Left colon (tissue), 2 donors: ENCODE results near the gene FAM171A2. TPM values are rescaled to one million over a fixed set of nuclear protein-coding genes. Genes with fewer than 3 reads are reported as not detected.
A peak's percentile ranks its signal among the peaks of the same experiment; 100 is the strongest.
"Not testable (repeated sequence)": the region's sequence is repeated elsewhere in the genome, so short reads cannot be mapped to it uniquely, and the experiment has no call there.

Experiments
- ATAC-seq: fragments of 200-7000 bp; cut with Tn5 transposase; one replicate; pipeline ENCODE4 v1.9.1; 2020; ENCODE audit warnings: mild to moderate bottlenecking, moderate library complexity
- DNase-seq, 2 donors: peaks; one replicate each; pipeline ENCODE4 v3.0.0-alpha.2; 2020
- intact Hi-C, 2 donors: fragments of 100-400 bp; cut with DNase I in 1 of 2; cut with micrococcal nuclease in 1 of 2; formaldehyde crosslinking; loops; one replicate each; pipeline versions ENCODE4 v1.11.2 to v1.14.0; 2022; cut with DNase I, micrococcal nuclease
- total RNA-seq, 2 donors: library from RNA; stranded (reverse); fragmentation: NEBNext Ultra II Directional; extraction: Animal tissue kit (Norgen Biotek cat#: 25700); gene quantifications; one replicate each; pipeline ENCODE4 v1.2.1, GENCODE V29; 2021
- donor health status: DM: no; HTN: no; CAD: no.
- donor health status: DM: yes; HTN: yes; CAD: no.

The FAM171A2 gene
- total RNA-seq, 2 donors from 2014 or later, result 0.24 to 0.67 TPM

DNA sequence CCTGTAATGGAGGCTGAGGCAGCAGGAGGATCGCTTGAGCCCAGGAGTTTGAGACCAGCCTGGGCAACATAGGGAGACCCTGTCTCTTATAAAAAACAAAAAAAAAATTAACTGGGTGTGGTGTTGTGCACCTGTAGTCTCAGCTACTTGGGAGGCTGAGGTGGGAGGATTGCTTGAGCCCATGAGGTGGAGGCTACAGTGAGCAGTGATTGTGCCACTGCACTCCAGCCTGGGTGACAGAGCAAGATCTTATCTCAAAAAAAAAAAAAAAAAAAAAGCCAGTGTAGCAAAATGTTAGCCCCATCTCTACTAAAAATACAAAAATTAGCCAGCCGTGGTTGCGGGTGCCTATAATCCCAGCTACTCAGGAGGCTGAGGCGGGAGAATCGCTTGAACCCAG, 33.4 kb downstream of the FAM171A2 start:
- not testable (repeated sequence) for DNase-seq, ATAC-seq
- intact Hi-C loops, result loop anchor here in 1 of 2 donors (5.0 kb wide), 1 partner anchor 118 kb away; no protein-coding TSS in a partner anchor

DNA sequence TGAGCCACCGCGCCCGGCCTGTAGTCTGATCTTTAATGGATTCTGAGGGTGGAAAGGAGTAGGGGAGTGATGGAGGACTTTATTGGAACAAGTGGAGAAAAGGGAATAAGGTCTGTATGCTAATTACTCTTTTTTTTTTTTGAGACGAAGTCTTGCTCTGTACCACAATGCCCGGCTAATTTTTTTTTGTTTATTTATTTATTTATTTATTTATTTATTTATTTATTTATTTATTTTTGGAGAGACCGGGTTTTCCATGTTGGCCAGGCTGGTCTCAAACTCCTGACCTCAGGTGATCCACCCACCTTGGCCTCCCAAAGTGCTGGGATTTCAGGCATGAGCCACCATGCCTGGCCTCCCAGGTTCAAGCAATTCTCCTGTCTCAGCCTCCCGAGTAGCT, 34.1 kb downstream of the FAM171A2 start:
- intact Hi-C loops, result loop anchor here in 1 of 2 donors (5.0 kb wide), 1 partner anchor 107 kb away; no protein-coding TSS in a partner anchor

DNA sequence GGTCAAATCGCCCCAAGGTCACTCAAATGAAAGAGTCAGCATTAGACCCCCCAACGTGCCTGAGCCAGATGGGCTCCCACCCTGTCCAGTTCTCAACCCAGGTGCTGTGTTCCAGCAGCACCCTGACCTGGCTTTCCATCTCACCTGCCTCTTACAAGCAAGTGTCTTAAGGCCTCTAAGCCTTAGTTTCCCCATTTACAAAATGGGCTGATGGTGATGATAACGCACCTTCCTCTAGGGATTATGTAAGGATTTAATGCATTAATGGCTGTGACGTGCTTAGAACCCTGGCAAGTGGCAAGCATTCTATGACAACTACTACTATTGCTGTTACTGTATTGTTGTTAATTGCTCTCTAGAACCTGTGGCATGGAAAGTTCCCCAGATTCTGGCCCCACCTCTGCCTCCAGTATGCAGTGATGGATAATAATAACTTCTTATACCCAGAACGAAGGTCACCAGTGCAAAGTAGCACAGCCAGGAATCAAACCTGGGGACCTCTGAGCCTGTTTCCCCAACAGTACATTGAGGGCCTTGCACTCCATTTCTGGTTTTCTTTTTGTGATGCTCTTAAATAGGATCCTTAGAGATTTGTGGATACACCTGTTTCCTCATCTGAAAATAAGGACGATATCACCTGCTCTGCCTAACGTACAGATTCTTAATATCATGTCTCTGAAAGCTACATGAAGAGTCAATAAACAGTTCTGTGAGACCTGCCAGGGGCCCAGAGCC, 35.8 kb downstream of the FAM171A2 start:
- ATAC-seq (no peak), DNase-seq (no peak)
- intact Hi-C loops, result loop anchor here in 1 of 2 donors (5.0 kb wide), 1 partner anchor 106 kb away; no protein-coding TSS in a partner anchor

More for the DNA sequence above, 34.1 kb downstream of the FAM171A2 start:
- DNase-seq, ATAC-seq: not testable (repeated sequence)

DNA sequence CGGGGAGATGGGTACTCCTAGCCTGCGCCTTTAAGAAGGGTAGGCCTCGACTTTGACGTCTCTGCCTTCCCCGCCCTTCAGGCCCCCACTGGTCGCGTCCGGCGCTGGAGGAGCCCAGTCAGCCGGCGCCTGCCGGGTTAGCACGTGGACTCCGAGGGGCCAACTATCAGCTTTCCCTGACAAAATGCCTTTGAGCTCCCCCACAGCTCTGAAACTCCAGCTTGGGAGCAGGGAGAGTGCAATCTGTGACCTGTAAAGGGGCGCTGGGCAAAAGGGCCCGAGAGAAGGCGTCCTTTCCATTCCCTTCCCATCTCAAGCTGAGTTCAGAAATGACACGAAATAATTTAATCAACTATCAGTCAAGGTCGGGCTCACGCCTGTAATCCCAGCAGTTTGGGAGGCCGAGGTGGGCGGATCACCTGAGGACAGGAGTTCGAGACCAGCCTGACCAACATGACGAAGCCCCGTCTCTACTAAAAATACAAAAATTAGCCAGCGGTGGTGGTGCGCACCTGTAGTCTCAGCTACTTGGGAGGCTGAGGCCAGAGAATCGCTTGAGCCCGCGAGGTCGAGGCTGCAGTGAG, 36.7 kb downstream of the FAM171A2 start:
- peak; percentile 95 to 98 for DNase-seq
- ATAC-seq, result peak; percentile 71
- intact Hi-C loops, result loop anchor here in 1 of 2 donors (5.0 kb wide), 1 partner anchor 105 kb away; no protein-coding TSS in a partner anchor

DNA sequence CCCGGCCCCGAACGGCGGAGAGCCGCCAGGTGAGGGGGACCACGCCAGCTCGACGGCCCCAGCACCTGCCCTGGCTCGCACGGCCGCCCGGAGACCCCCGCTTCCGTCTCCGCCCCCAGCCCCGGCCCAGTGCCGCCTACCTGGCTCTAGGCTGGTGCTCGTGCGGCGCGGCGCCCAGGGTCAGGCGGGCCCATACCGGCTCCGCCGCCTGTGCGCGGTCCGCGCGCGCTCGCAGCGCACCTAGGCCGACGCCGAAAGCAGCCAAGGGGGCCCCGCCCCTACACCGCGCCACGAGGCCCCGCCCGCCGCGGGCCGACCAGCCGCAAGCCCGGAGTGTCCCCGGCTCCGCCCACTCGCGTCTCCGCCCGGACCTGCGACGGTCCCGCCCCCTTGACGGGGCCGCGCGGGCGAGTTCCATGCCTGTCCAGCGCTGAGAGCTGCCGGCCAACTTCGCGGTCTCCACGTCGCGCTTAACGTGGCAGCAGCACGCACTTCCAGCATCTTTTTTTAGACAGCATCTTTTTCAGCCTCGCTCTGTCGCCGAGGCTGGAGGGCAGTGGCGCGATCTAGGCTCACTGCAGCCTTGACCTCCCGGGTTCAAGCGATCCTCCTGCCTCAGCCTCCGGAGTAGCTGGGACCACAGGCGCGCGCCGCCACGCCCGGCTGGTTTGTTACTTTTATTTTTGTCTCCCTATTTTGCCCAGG, 38.9 kb downstream of the FAM171A2 start, which contains the start of gene SLC25A39:
Gene SLC25A39 (minus strand): TSS at position 253 of the 705 bp plus-strand sequence. CDS start 1,261 bp downstream, outside the sequence.
- DNase-seq (peak; percentile 92 to 95), ATAC-seq (peak; percentile 76)
- intact Hi-C loops, result loop anchor here (5.0 kb wide), 2 partner anchors 102 to 112 kb away; no protein-coding TSS in a partner anchor

DNA sequence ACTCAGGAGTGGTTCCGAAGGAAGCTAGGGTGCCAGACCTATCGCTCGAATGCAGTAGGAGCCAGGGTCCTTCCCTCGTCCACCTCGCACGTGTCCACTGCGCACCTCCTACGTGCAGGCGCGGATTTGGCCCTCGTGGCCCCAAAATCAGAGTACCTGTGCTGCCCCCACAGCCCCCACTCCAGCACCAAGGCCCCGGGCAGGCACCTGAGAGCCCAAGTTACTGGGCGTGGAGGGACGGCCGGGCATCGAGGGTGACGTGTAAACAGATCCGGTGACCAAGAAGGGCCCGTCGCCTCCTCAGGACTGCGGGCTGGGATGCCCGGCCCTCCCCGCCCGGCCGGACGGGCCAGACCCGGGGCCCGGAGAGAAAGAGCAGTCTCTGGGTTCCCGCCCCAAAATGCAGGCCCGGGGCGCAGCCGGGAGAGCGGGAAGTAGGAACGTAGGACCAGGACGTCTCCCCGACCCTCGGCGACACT, 39.5 kb downstream of the FAM171A2 start:
- DNase-seq (peak in 1 of 2 donors; percentile 54), ATAC-seq (peak; percentile 27)
- intact Hi-C loops, result loop anchor here in 1 of 2 donors (5.0 kb wide), 1 partner anchor 112 kb away; no protein-coding TSS in a partner anchor

DNA sequence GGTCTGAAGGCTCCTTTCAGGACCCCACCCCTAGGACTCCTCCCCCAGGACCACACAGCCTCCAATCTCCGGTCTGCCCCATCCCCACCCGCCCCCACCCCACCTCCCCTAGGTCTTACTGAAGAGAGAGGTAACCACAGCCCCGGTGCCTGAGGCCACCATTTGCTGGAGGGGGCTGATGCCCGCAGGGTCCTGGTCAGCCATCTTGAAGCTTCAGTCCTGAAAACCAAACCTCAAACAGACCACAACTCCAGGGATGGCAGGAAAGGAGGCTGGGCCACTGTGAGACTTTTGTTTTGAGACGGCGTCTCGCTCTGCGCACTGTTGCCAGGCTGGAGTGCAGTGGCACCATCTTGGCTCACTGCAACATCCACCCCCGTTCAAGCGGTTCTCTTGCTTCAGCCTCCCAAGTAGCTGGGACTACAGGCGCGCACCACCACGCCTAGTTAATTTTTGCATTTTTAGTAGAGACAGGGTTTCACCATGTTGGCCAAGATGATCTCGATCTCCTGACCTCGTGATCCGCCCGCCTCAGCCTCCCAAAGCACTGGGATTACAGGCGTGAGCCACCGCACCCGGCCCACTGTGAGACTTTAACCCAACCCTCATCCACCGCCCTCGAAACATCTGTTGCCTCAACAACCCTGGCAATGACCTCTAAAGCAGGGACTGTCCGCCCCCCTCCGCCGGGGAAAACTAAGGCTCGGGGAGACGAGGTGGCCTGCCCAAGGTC, 40.1 kb downstream of the FAM171A2 start:
- ATAC-seq (peak; percentile 1), DNase-seq (peak in 1 of 2 donors; percentile 40)
- intact Hi-C loops, result loop anchor here in 1 of 2 donors (5.0 kb wide), 1 partner anchor 111 kb away; no protein-coding TSS in a partner anchor

DNA sequence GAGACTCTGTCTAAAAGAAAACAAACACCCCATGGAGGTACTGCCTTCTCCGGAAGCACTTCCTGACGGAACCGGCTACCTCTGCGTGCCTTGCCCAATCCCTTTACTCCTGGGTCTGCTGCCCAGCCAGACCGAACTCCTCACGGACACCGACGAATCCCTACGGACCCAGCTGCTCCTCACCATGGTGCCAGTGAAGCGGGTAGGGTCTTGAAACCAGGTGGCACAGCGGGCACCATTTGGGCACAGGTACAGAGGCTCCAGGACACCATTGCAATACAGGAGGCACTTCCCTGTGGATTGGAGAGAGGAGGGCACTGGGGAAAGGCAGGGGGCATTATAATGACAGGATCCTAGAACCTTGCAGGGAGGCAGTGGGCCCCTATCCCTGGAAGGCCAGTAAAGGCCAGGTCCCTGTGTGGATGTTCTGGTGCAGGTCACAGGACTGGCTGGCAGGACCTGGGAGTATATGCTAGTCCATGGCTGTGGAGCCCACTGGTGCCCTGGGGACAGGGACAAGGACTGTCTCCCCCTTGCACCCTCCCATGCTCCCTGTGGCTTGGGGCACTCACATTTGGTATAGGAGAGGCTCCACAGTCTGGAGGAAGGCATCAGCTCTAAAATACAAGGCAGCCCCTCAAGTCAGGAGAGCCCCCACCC, 41.3 kb downstream of the FAM171A2 start:
- ATAC-seq (no peak), DNase-seq (no peak)
- intact Hi-C loops, result loop anchor here in 1 of 2 donors (5.0 kb wide), 1 partner anchor 110 kb away; no protein-coding TSS in a partner anchor

DNA sequence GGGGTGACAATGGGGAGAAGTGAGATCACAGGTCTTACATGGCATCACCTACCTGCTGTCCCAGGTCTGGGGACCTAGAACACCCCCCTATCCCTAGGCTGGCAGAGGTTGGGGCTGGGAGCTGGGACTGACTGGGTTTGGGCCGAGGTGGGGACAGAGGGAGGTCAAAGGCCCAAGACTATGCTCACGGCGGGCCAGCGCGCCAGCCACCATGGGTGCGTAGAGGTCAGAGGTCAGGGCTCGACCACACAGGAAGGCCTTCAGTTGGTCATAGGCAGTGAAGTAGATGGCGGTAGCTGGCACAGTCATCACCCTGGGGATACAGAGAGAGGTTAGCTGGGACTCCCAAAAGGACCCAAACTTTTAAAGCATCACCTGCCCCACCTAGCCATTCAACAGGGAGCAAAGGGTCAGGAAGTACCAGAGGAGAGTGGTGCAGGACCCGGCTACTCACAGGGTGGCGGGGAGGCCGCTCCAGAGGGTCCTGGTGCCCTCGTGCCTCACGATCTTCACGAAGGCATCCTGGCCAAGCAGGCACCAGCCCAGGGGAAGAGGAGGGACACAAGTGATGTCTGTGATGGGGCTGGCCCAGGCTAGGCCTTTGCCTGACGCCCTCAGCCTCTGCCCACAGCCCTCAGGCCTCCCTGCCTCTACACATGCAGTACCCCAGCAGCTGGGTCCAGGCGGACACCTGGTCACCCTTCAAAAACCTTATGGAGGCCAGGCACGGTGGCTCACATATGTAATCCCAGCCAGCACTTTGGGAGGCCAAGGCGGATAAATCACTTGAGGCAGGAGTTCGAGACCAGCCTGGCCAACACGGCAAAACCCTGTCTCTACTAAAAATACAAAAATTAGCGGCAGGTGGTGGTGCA, 42.2 kb downstream of the FAM171A2 start:
- intact Hi-C loops, result loop anchor here in 1 of 2 donors (5.0 kb wide), 1 partner anchor 109 kb away; no protein-coding TSS in a partner anchor
- no peak for DNase-seq

DNA sequence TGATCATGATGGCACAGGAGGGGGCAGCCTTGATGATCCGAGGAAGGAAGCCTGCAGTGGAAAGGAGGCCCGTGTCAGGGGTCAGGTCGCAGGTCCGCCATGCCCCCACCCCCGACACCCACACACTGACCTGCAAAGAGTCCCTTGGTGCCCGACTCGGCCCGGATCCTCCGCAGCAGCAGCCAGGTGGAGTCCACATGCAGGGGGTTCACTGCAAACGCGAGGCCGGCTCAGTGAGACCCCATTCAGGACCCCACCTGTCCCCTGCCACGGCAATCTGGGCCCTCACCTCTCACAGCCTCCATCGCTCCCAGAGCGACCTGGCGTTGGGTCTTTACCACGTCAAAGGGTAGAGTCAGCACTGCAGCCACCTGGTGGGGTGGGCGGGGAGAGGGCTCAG, 43.6 kb downstream of the FAM171A2 start:
- intact Hi-C loops, result loop anchor here in 1 of 2 donors (5.0 kb wide), 1 partner anchor 108 kb away; no protein-coding TSS in a partner anchor
- DNase-seq (no peak), ATAC-seq (no peak)

More for the DNA sequence above, 42.2 kb downstream of the FAM171A2 start:
- no peak for ATAC-seq

DNA sequence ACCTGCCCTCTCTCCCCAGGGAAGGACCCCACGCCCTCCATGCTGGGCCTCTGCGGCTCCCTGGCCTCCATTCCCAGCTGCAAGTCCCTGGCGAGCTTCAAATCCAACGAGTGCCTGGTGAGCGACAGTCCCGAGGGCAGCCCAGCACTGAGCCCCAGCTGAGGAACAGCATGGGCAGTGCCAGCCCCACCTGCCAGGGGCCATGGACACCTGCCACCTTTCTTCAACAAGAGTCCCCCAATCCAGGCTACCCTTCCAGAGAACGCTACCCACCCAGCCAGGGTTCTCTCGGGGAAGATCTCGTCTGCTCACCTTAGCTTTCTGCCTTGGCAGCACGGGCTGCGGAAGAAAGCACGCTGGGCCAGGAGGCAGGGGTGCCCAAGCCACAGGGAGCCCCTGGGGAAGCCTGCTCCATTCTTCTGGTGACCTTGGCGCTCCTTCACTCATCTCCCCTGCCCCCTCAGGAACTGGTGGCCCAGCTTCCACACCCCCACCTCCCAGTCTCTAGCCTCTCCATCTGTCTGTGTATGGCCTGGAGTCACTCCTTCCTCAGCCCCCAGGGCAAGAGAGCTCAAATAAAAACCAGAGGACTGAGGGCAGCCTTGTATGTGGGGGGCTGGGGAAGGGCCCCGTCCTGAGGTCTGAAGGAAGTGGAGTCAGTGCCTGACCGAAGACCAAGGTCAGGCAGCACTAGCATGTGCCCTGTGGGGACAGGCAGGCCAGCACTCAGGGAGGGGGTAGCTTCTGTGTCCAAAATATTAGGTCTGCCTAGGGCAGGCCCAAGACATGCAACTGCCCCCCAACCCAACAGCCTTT, 45.4 kb downstream of the FAM171A2 start:
- ATAC-seq, result peak; percentile 17
- no peak for DNase-seq
- intact Hi-C loops, result no loop called here

DNA sequence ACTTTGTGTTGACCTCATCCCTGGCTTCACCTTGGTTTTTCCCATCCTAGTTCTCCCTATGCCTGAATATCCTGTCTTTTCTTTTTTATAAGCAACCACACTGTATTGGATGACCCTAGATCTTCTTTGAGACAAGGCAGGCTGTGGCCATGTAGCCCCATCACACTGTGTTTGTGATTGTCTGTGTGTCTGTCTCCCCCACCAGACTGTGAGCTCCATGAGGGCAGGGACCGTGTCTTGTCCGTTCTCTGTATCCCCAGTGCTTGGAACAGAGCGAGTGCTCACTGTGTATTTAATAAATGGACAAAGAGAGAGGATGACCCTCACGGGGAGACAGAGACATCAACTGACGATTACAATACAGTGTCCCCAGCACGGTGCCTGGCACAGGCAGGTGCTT, 46.1 kb downstream of the FAM171A2 start:
- ATAC-seq, result no peak
- no peak for DNase-seq
- intact Hi-C loops, result no loop called here

DNA sequence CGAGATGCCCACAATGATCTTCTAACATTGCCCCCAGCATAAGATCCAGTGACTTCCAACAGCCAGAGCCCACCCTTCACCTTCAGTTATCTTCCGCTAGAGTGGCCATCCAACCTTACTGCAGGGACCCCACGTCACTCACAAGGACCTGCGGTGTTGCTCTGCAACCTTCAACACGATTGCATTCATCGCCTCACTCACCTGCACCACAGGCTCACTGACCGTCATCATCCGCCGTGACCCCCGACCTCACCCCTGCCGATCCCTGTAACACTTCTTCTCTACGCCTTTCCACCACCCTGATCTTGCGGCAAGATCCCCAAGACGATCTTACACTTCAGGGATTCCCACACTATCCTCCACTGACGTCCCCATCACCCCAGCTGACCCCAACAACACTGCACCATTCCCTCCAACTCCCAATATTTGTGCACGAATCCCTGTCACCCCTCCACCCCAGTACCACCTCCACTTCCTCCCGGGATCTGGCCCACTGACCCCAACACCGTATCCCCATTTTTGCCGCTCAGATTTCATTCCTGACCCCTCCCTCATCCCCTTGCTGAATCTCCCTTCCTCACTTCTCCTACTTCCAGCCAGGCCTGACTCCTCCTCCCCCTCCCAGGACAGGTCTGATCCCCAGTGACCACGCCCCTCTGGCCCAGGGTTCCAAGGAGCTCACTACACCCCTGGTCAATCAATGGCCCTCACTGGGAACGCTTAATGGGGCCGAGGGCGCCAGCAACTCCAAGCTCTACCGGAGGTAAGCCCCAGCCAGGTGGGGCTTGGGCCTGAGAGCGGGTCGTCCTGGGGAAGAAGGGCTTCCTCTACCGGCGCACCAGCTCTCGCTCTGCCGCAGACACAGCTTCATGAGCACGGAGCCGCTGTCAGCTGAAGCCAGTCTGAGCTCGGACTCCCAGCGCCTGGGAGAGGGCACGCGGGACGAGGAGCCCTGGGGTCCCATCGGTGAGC, 47.6 kb downstream of the FAM171A2 start:
- DNase-seq (no peak), ATAC-seq (no peak)
- intact Hi-C loops, result no loop called here

DNA sequence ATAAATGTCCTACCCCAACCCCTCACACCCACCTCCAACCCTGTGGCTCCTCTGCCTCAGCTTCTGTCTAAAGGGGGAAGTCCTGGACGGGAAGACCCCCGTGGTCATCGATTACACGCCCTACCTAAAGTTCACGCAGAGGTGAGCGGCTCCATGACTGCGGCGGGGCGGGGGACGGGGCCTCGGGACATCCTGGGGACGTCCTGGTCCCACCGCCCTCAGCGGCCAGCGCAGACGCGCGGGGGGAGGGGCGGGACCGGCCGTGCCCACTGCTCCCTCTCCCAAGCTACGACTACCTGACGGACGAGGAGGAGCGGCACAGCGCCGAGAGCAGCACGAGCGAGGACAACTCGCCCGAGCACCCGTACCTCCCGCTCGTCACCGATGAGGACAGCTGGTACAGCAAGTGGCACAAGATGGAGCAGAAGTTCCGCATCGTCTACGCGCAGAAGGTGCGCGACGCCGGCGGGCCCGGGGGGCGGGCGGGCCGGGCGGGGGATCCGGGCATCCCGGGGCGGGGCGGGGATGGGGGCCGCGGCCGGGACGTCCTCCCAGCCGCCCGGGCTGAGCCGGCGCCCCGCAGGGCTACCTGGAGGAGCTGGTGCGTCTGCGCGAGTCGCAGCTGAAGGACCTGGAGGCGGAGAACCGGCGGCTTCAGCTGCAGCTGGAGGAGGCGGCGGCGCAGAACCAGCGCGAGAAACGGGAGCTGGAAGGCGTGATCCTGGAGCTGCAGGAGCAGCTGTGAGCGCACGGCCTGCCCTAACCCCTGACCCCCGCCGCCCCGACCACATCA, 48.6 kb downstream of the FAM171A2 start:
- peak in 1 of 2 donors; percentile 43 for DNase-seq
- peak; percentile 20 for ATAC-seq
- intact Hi-C loops, result no loop called here
